Transverse colon (tissue), 4 donors: ENCODE data around the gene AARS1. TPM values are rescaled to one million over a fixed set of nuclear protein-coding genes. Genes with fewer than 3 reads are reported as not detected.
"Not testable (repeated sequence)": the region's sequence is repeated elsewhere in the genome, so short reads cannot be mapped to it uniquely, and the experiment has no call there.

Source experiments
- DNase-seq: peaks from one replicate; pipeline ENCODE4 v3.0.0-alpha.2; 2019
- H3K27ac ChIP-seq, 4 donors: fragments of 200-600 bp; sonication (generic); 2 replicates each; pipeline ENCODE4 v1.5.1; 2016 to 2018; ENCODE audit warnings: inconsistent platforms in 4 of 4
- H3K27me3 ChIP-seq: fragments of 200-600 bp; sonication (generic); 2 replicates; pipeline ENCODE4 v1.5.1; 2017; ENCODE audit warnings: inconsistent platforms
- H3K36me3 ChIP-seq, 4 donors: fragments of 200-600 bp; sonication (generic); 2 replicates each; pipeline ENCODE4 v1.5.1; 2017 to 2019; ENCODE audit warnings: inconsistent platforms in 4 of 4
- H3K4me1 ChIP-seq, 4 donors: fragments of 200-600 bp; sonication (generic); 2 replicates each; pipeline ENCODE4 v1.5.1; 2017 to 2020; ENCODE audit warnings: inconsistent platforms in 4 of 4
- H3K4me3 ChIP-seq, 4 donors: fragments of 200-600 bp; sonication (generic); 1 replicate in 1 of 4; 2 replicates in 3 of 4; pipeline versions ENCODE4 v1.5.1 to v1.6.1; 2017 to 2019; ENCODE audit warnings: inconsistent platforms in 4 of 4
- H3K9me3 ChIP-seq, 2 donors: fragments of 200-600 bp; sonication (generic); 2 replicates each; pipeline ENCODE4 v1.5.1; 2017 to 2019; ENCODE audit warnings: inconsistent platforms in 2 of 2
- WGBS, 2 donors: methylation state at CpG; one replicate each; pipeline ENCODE4 v1.1.5; 2018; ENCODE audit warnings: low coverage in 1 of 2; 5-methylcytosine and 5-hydroxymethylcytosine counted together
- in situ Hi-C, 4 donors: fragments of 200-750 bp; cut with MboI; loops; one replicate each; pipeline versions ENCODE4 v1.15.0 to v1.15.1; 2017; ENCODE audit warnings: low sequenced_read_pairs in 3 of 4, low pct_ligation_motif_present in 1 of 4, low pct_unique_long_range_greater_than_20kb in 1 of 4
- intact Hi-C: fragments of 100-400 bp; cut with DNase I; formaldehyde crosslinking; loops from one replicate; pipeline ENCODE4 v1.15.1; 2023; ENCODE audit warnings: low total_unique reads
- small RNA-seq, 4 donors: library from RNA; depleted of rRNA; stranded (forward); fragments of <200 nt; gene quantifications; one replicate each; pipeline ENCODE3, GENCODE V24; 2016
- total RNA-seq, 4 donors: library from RNA; depleted of rRNA; stranded (reverse); fragments of >200 nt; gene quantifications; one replicate each; pipeline ENCODE4 v1.1.0, GENCODE V29; 2016

Gene AARS1
- total RNA-seq, 4 donors from 2014 or later = 38.5 to 77.5 (median 54.6) TPM

DNA sequence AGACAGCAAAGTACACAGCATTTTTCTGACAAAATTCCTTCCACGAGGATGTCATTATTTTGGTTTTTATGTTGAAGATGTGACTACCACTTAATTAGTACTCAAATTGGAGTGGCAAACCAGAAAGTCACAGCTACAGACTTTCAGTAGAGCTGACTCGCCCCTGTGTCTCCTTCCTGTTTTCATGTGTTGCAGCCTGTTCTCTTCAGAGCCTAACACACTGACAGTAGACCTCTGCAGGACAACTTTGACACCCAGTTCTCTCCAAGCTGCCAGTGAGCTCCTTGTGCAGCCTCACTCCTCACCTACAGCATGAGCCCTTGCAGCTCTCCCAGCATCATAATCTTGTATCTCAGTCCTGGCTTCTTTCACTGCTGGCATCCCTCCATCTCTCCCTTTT is 66.7 kb downstream of the AARS1 start:
- H3K27me3 ChIP-seq, H3K4me1 ChIP-seq, H3K4me3 ChIP-seq, in situ Hi-C loops, intact Hi-C loops, H3K9me3 ChIP-seq, DNase-seq, H3K27ac ChIP-seq: not testable (repeated sequence)
- 59 to 67% methylated on average over 1 to 2 of the region's 2 CpGs for WGBS, 2 donors
- peaks cover 0 to 11% (median 5%) of the 10 kb centered on the region in 4 donors for H3K36me3 ChIP-seq

DNA sequence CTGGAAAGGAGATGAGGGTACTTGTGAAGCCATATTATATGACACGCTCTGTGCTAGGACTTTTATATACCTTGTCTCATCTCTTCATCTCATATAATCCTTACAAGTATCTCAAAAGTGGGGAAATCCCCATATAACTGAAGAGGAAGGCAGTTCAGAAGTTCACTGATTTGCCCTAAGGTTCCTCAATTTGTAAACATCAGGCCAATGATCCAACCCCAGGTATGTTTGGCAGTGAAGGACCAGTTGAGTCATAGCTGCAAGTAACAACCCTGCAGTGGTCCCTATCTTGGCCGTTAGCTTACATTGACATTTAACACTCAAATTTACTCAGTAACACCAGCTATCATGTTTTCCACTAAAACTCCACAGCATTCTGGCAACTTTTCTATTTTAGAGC is 70.7 kb downstream of the AARS1 start:
- H3K4me1 ChIP-seq, in situ Hi-C loops, H3K4me3 ChIP-seq, H3K36me3 ChIP-seq, H3K9me3 ChIP-seq, H3K27me3 ChIP-seq, DNase-seq, H3K27ac ChIP-seq, intact Hi-C loops: not testable (repeated sequence)
- 73% methylated on average over 2 of the region's 2 CpGs; no CpG with 5 or more reads in 1 of the 2 donors for WGBS, 2 donors

DNA sequence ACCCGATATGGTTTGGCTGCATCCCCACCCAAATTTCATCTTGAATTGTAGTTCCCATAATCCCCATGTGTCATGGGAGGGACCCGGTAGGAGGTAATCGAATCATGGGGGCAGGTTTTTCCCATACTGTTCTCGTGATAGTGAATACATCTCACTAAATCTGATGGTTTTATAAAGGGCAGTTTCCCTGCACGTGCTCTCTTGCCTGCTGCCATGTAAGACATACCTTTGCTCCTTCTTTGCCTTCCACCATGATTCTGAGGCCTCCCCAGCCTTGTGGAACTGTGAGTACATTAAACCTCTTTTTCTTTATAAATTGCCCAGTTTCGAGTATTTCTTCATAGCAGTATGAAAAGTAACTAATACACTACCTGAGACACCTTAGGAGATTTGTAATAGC is 82.9 kb downstream of the AARS1 start:
- in situ Hi-C loops, intact Hi-C loops: not testable (repeated sequence)
- 88 to 98% methylated on average over 1 to 5 of the region's 6 CpGs for WGBS, 2 donors

DNA sequence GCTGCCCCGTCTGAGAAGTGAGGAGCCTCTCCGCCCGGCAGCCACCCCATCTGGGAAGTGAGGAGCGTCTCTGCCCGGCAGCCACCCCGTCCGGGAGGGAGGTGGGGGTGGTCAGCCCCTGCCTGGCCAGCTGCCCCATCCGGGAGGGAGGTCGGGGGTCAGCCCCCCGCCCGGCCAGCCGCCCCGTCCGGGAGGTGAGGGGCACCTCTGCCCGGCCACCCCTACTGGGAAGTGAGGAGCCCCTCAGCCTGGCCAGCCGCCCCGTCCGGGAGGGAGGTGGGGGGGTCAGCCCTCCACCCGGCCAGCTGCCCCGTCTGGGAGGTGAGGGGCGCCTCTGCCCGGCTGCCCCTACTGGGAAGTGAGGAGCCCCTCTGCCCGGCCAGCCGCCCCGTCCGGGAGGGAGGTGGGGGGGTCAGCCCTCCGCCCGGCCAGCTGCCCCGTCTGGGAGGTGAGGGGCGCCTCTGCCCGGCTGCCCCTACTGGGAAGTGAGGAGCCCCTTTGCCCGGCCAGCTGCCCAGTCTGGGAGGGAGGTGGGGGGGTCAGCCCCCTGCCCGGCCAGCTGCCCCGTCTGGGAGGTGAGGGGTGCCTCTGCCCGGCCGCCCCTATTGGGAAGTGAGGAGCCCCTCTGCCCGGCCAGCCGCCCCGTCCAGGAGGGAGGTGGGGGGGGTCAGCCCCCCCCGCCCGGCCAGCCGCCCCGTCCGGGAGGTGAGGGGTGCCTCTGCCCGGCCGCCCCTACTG is 84.5 kb downstream of the AARS1 start:
- H3K27ac ChIP-seq, intact Hi-C loops, DNase-seq, H3K27me3 ChIP-seq, in situ Hi-C loops, H3K36me3 ChIP-seq, H3K4me3 ChIP-seq, H3K9me3 ChIP-seq, H3K4me1 ChIP-seq: not testable (repeated sequence)
- WGBS, 2 donors = 100% methylated on average over 1 of the region's 46 CpGs; no CpG with 5 or more reads in 1 of the 2 donors

More for the DNA sequence above, 82.9 kb downstream of the AARS1 start:
- H3K27ac ChIP-seq, DNase-seq, H3K27me3 ChIP-seq, H3K36me3 ChIP-seq, H3K4me3 ChIP-seq, H3K4me1 ChIP-seq, H3K9me3 ChIP-seq: not testable (repeated sequence)

DNA sequence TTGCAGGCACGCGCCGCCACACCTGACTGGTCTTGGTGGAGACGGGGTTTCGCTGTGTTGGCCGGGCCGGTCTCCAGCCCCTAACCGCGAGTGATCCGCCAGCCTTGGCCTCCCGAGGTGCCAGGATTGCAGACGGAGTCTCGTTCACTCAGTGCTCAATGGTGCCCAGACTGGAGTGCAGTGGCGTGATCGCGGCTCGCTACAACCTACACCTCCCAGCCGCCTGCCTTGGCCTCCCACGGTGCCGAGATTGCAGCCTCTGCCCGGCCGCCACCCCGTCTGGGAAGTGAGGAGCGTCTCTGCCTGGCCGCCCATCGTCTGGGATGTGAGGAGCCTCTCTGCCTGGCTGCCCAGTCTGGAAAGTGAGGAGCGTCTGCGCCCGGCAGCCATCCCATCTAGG is 85.3 kb downstream of the AARS1 start:
- in situ Hi-C loops = not testable (repeated sequence)

DNA sequence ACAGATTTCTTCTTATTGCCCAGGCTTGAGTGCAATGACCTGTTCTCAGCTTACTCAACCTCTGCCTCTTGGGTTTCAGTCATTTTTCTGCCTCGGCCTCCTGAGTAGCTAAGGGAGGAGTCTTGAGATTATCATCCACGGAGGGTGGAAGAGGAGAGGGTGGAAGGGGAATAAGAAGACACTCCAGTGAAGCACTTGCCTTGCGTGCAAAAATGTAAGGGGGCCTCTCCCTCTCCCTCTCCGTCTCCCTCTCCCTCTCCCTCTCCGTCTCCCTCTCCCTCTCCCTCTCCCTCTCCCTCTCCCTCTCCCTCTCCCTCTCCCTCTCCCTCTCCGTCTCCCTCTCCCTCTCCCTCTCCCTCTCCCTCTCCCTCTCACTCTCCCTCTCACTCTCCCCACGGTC is 85.8 kb downstream of the AARS1 start:
- H3K27ac ChIP-seq, H3K4me1 ChIP-seq, H3K27me3 ChIP-seq, H3K9me3 ChIP-seq, DNase-seq, H3K36me3 ChIP-seq, intact Hi-C loops, in situ Hi-C loops, H3K4me3 ChIP-seq: not testable (repeated sequence)
- WGBS, 2 donors = 73 to 100% methylated on average over 1 to 6 of the region's 7 CpGs

More for the DNA sequence above, 85.3 kb downstream of the AARS1 start:
- H3K27ac ChIP-seq, H3K4me3 ChIP-seq, H3K36me3 ChIP-seq, H3K4me1 ChIP-seq, intact Hi-C loops, H3K27me3 ChIP-seq, DNase-seq, H3K9me3 ChIP-seq: not testable (repeated sequence)
- 94% methylated on average over 20 of the region's 29 CpGs; no CpG with 5 or more reads in 1 of the 2 donors for WGBS, 2 donors

Small RNA genes within 50 kb of the gene (small RNA-seq; reads per million reads assigned to genes)
- gene AC009060.2 (0 reads per million in 4 donors), gene RN7SL279P (0 reads per million in 4 donors)

Other genes with a start within 250 kb of the AARS1 start
- gene PDPR, start 175.2 kb downstream of the AARS1 start, total RNA-seq = 10 to 100 TPM; 29.1 to 36.2 (median 31.7) TPM
- gene CLEC18C, start 115.7 kb downstream of the AARS1 start, total RNA-seq = 1 to 10 TPM in 1 of 4 donors, under 1 TPM in 2, not detected in 1; 0.55 to 4.1 (median 0.79) TPM
- gene EXOSC6, start 37.6 kb downstream of the AARS1 start, total RNA-seq = 10 to 100 TPM; 11.9 to 28.4 (median 21.9) TPM
- gene DDX19B, start 9.7 kb upstream of the AARS1 start, total RNA-seq = 10 to 100 TPM; 10.5 to 33.7 (median 22.6) TPM
- gene DDX19A, start 57.4 kb upstream of the AARS1 start, total RNA-seq = 100 to 1,000 TPM in 1 of 4 donors, 10 to 100 TPM in 3; 14.9 to 102 (median 19.8) TPM
- gene ST3GAL2, start 149.6 kb upstream of the AARS1 start, total RNA-seq = 10 to 100 TPM in 2 of 4 donors, 1 to 10 TPM in 2; 2.6 to 16.5 (median 8.5) TPM
- gene FCSK, start 165.1 kb upstream of the AARS1 start, total RNA-seq = 10 to 100 TPM; 38.5 to 62.7 (median 43.1) TPM
- gene COG4, start 234.0 kb upstream of the AARS1 start, total RNA-seq = 100 to 1,000 TPM in 1 of 4 donors, 10 to 100 TPM in 3; 55.4 to 200 (median 64.0) TPM
- gene SF3B3, start 234.3 kb upstream of the AARS1 start, total RNA-seq = 100 to 1,000 TPM in 1 of 4 donors, 10 to 100 TPM in 3; 59.5 to 135 (median 72.8) TPM